NCI-H128 (cell line): Measurements from ENCODE around the gene GPATCH2L.

Experiments used
- DNase-seq: peaks from one replicate; lab custom pipeline; 2025; ENCODE audit not compliant: unreplicated experiment; lab: John Stamatoyannopoulos, UW

The GPATCH2L gene

DNA sequence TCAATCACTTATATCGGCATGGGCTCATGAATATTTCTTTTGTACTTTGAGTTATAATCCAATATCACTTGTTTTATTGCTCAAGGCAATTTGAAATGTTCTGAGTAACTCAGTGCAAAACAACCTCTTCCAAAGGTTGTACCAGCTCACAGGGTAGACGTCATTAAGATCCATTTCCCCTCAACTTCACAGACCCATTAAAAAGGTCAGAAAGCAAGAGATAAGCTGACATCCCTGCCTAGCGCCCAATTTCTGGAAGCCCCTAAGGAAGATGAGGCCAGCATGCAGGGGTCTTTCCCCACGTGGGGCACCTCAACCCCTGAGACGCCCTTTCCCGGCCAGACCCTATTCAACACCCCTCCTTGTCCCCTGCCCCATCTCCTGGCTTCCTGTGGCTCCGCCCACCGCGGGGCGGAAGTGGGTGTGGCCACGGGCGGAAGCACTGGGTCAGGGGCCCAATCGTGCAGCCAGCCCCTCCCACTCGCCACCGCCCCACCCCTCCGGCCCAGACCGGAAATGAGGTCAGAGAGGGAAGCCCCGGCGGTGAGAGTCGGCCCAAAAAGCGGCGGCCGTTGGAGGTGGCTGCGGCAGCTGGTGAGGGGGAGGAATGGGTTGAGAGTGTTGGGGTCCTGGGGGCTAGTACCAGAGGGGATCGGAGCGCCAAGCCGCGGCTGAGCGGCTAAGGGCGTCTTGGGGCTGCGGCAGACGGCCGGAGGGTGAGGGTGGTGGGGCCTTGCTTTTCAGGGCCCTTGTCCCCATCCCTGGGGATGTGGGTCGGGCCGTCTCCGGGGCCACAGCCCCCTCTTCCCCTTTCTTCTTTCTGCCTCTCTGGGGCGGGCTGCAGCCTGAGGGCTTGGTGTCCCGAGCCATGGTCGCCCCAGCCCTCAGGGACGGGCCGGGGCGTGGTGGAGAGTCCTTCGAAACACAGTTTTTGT lies at the start of gene GPATCH2L:
Gene GPATCH2L, plus strand, starts transcription at position 525 of the 935 bp plus-strand sequence. CDS start 2,442 bp downstream, outside the sequence.
- DNase-seq: peak; percentile 78

DNA sequence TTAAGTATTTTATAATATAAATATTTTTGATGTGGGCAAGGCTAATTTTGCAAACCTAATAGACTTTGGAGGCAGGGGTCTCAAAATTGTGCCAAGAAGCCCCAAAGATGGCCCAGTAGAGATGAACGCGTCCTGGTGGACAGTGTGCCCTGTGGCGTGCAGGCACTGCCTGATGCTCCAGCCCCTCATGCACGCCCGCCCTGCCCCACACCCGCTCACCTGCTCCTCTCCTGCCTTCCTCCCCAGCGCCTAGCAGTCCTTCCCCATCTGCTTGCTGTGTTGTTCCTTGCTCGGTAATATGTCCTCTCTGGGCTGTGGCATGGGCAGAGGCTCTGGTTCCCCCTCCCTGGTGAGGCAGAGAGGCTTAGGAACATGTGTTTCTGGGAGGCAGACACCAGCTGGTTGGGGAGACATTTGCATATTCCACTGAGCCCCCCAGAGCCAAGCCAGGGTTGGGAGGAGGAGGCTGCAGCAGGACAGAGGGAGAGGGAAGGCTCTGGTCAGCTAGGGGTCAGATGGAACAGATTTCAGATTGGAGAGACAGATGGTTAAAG lies 46.8 kb upstream of the GPATCH2L start:
- no peak for DNase-seq

DNA sequence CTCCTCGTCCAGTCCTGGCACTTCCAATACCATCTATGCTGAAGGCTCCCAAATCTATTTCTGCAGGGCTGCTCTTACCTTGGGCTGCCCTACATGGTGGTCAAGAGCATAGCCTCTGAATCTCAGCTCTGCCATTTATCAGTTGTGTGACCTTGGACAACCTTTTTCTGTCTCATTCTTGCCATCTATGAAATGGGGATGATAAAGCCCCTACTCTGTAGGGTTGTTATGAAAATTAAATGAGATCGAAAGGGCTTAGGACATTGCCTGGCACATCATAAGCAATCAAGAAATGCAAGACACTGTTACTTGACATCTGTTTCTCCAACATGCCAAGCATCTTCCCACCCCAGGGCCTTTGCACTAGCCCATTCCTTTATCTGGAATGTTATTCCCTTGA lies 45.5 kb upstream of the GPATCH2L start:
- no peak for DNase-seq

DNA sequence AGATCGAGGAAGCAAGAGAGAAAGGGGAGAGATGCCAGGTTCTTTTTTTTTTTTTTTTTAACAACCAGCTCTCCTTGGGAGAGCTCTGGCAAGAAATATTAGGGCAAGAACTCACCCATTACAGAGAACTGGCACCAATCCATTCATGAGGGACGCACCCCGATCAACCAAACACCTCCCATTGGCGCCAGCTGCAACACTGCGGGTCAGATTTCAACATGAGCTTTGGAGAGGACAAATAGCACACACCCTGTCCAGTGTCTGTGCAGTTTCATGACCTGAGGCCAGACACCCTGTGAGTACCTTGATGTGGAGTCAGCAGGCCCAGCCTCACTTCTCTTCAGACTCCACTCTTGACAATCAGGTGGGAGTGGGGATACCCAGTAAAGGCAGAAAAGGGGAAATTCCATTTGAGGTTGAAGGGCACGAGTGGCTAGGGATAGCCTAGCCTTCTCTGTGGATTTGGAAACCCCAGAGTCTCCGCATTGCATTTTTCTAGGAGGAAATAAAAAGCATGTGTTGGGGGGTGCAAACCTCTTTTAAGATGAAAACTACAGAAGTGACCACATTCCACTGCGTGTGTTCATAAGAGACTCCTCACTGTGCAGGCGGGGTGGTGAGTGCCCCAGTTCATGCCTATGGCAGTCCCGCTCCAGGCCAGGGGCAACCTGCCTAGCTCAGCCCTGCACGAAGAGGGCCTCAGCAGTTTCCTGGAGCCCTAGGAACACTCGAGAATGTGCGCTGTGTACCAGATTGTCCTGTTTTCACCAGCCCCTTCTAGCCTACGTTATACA lies 42.4 kb upstream of the GPATCH2L start:
- DNase-seq: no peak

GRCh38 chr14:76112889-76113624 lies 38.7 kb upstream of the GPATCH2L start:
- DNase-seq: no peak

DNA sequence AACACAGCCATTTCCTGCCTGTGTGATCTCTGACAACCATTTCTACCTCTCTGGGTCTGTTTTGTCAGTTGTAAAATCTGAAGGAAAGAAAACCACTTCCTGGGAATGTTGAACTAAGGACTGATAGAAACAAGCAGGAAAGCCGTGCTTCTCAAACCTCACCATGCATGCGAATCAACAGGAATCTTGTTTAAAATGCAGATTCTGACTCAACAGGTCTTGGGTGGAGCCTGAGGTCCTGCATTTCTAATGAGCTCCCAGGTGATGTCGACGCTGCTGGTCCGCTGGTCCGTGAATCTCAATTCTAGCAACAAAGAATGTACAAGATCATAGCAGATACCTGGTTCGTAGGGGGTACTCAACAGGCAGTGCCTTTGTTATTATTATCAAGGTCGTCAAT lies 38.0 kb upstream of the GPATCH2L start:
- no peak for DNase-seq

DNA sequence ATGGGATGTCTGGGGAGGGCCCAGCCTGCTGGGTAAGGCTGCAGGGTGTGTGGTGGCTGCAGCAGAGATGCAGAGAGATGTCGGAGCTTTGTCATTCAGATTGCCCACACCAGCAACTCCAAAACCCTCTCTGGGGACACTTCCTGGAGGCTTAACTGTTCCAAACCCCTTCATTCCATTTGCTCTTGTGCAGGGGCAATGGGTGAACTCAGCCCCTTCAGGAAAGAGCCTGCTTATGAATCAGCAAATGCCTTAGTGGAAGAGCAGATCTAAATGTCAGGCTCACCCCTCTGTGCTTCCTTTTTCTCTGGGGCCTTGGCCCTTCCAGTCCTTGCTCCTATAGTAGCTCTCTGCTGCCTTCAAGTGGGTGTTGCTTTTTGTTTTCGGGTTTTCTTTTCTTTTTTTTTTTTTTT lies 36.7 kb upstream of the GPATCH2L start:
- no peak for DNase-seq

GRCh38 chr14:76117789-76118484 lies 33.8 kb upstream of the GPATCH2L start:
- DNase-seq: peak; percentile 45

GRCh38 chr14:76118594-76118993 lies 33.1 kb upstream of the GPATCH2L start:
- no peak for DNase-seq

DNA sequence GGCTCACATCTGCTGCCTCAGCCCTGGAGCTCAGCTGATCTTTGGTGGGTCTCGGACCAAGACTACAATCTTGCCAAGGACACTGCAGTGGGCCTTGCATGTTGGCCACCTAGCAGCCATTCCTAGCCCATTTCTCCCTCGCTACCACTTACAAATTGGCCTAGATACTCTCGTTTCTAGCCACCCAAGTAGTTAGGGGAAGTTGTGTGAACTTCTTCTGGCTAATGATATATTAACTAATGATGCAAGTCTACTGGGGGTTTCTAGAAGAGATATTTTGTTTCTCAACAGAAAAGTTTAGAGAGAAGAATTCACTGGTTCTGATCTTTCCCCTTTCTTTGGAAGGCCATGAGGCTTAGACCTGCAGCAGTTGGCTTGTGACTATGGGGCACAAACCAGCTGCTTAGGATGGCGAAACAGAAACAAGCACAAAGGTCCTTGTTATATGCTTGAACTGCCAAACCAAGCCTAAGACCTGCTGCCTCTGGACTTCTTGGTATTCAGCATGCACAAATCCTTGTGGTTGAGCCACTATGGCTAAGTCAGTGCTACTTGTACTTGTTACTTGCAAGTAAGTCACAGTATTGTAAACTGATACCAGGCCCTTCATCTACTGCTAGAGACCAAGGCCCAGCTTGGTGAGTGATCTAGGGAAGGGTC lies 30.5 kb upstream of the GPATCH2L start:
- DNase-seq: no peak

GRCh38 chr14:76123426-76124225 lies 28.1 kb upstream of the GPATCH2L start:
- no peak for DNase-seq

- no peak for DNase-seq
These were observed 26.2 kb upstream of the GPATCH2L start for GRCh38 chr14:76125511-76125910.

DNA sequence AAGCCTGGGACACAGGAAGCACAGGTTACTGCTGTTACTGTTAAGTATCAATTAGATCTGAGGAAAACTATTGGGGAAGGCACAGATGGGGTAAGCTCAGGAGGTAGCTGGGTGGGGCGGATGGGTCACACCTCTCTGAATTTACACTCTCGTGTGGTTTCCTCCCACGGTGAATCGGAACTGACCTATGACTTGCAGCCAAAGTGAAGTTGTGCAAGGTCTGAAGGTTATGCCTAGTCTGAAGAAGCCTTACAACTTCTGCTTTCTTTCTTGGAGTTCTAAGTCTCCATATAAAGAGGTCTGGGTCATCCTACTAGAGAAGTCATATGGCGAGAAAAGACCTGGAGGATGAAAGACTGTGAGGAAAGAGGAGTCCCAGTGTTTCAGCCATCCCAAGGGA lies 25.6 kb upstream of the GPATCH2L start:
- no peak for DNase-seq

DNA sequence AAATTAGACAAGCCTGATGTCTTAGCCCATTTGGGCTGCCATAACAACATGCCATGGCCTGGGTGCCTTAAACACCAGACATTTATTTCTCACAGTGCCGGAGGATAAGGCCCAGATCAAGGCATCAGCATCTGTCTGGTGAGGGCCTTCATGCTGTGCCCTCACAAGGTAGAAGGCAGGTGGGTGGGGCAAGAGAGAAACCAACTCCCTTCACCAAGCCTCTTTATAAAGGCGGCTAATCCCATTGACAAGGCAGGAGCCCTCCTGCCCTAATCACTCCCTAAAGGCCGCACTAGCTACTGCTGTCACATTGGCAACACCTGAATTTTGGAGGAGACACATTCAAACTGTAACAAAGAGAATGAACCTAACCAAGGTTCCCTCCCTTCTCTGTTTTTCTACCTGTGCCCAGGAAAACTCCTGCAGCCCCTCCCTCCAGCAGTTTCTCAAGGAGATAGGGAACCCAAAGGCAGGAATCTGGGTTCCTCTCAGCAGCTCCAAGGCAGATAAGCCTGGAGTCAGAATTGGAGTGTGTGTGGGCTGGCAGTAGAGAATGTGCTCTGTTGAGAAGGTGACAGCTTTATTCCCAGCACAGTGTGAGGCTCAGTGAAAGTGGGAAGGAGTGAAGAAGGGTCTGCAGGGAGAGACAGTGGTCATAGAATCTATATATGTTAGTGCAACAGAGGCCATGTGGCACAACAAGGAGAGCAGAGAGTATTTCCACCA lies 21.7 kb upstream of the GPATCH2L start:
- no peak for DNase-seq

GRCh38 chr14:76131071-76131965 lies 20.4 kb upstream of the GPATCH2L start:
- DNase-seq: no peak

- DNase-seq: no peak
These were observed 18.6 kb upstream of the GPATCH2L start for GRCh38 chr14:76133103-76133502.

- no peak for DNase-seq
These were observed 17.5 kb upstream of the GPATCH2L start for GRCh38 chr14:76134231-76134630.
